Smooth muscle cell (in vitro differentiated cells): ENCODE measurements around the gene CAMKMT. TPM values are rescaled to one million over a fixed set of nuclear protein-coding genes. Genes with fewer than 3 reads are reported as not detected.

Experiments used
- DNase-seq: peaks from one replicate; lab custom pipeline; 2025; ENCODE audit not compliant: unreplicated experiment; lab: John Stamatoyannopoulos, UW
- H2AFZ ChIP-seq: fragments of 200-600 bp; sonication (generic); 2 replicates; pipeline ENCODE4 v1.6.0; 2016; ENCODE audit warnings: antibody characterized with exemption, low read depth, mild to moderate bottlenecking
- H3F3A ChIP-seq: fragments of 200-600 bp; sonication (generic); 2 replicates; pipeline ENCODE4 v1.6.0; 2017; ENCODE audit warnings: antibody characterized with exemption, low read depth
- H3K27ac ChIP-seq: fragments of 200-600 bp; sonication (generic); 2 replicates; pipeline ENCODE4 v1.5.1; 2016; ENCODE audit warnings: low read depth, mild to moderate bottlenecking
- H3K27me3 ChIP-seq: fragments of 200-600 bp; sonication (generic); 2 replicates; pipeline ENCODE4 v1.6.1; 2016; ENCODE audit warnings: low read depth, mild to moderate bottlenecking
- H3K36me3 ChIP-seq: fragments of 200-600 bp; sonication (generic); 2 replicates; pipeline ENCODE4 v1.5.1; 2016; ENCODE audit warnings: low read depth
- H3K4me1 ChIP-seq: fragments of 200-600 bp; sonication (generic); 2 replicates; pipeline ENCODE4 v1.5.1; 2016; ENCODE audit warnings: low read depth
- H3K4me2 ChIP-seq: fragments of 200-600 bp; sonication (generic); 2 replicates; pipeline ENCODE4 v1.6.0; 2016; ENCODE audit warnings: mild to moderate bottlenecking
- H3K4me3 ChIP-seq: fragments of 200-600 bp; sonication (generic); 2 replicates; pipeline ENCODE4 v1.5.1; 2016; ENCODE audit warnings: mild to moderate bottlenecking
- H3K79me2 ChIP-seq: fragments of 200-600 bp; sonication (generic); 2 replicates; pipeline ENCODE4 v1.6.0; 2016; ENCODE audit warnings: low read depth, mild to moderate bottlenecking
- H3K9ac ChIP-seq: fragments of 200-600 bp; sonication (generic); 2 replicates; pipeline ENCODE4 v1.6.0; 2016; ENCODE audit warnings: low read depth
- H3K9me3 ChIP-seq: fragments of 200-600 bp; sonication (generic); replicated peaks from 2 replicates; pipeline ENCODE4 v1.5.1; 2016; ENCODE audit warnings: low read depth
- H4K20me1 ChIP-seq: fragments of 200-600 bp; sonication (generic); 2 replicates; pipeline ENCODE4 v1.6.0; 2016; ENCODE audit warnings: low read depth
- WGBS: methylation state at CpG from one replicate; pipeline ENCODE4 v1.1.7; 2016; ENCODE audit warnings: low lambda C conversion rate; 5-methylcytosine and 5-hydroxymethylcytosine counted together
- polyA plus RNA-seq: library from polyadenylated mRNA; unstranded; fragments of >200 nt; fragmentation: Nextera tagmentation; extraction: Ambion mirVana; gene quantifications from 2 replicates; pipeline ENCODE4 v1.2.1, GENCODE V29; 2016
- total RNA-seq: library from RNA; depleted of rRNA; stranded (reverse); fragments of >200 nt; gene quantifications from 2 replicates; pipeline ENCODE4 v1.2.3, GENCODE V29; 2014
- TF ChIP-seq, protein P1 (sequence below): fragments of 200-600 bp; sonication (generic); IDR thresholded peaks from 2 replicates; pipeline ENCODE4 v1.5.1; 2017; ENCODE audit warnings: borderline replicate concordance, mild to moderate bottlenecking, antibody characterized with exemption; ENCODE audit not compliant: insufficient read depth, poor library complexity, severe bottlenecking

The CAMKMT gene
- total and polyA plus RNA-seq, 2 experiments from 2014 or later = 7.2 to 7.6 TPM

DNA sequence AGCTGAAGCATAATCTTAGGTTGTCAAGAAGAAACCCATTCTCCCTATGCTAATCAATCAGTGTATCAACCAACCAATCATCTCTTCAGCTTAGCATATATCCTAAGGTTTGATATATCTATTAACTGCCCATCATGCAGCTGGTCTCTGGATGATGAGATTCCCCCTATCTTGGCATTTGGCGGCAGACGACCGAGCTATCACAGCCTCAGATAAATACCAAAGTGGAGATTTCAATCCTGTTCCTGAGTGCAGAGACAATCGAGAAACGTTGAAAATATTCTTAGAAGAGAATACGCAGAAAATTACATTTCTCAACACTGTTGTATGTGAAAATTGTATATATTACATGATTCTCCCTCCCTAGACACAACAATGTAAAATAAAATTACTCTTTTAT is 320.7 kb downstream of the CAMKMT start:
- no peak for DNase-seq
- no peak overlapping the region for H3K9ac ChIP-seq
- H3K4me2 ChIP-seq = no peak overlapping the region
- H3F3A ChIP-seq = no peaks in the 10 kb centered on the region
- no peak overlapping the region for H2AFZ ChIP-seq
- no peak overlapping the region for H3K4me3 ChIP-seq
- peaks cover 29% of the 10 kb centered on the region for H3K4me1 ChIP-seq
- H3K27me3 ChIP-seq = peaks cover 11% of the 10 kb centered on the region
- no peaks in the 10 kb centered on the region for H3K79me2 ChIP-seq
- H3K36me3 ChIP-seq = no peaks in the 10 kb centered on the region
- no peaks in the 10 kb centered on the region for H4K20me1 ChIP-seq
- H3K9me3 ChIP-seq = no peaks in the 10 kb centered on the region
- WGBS = 84% methylated on average over 6 of the region's 6 CpGs
- TF ChIP-seq, protein P1, sequence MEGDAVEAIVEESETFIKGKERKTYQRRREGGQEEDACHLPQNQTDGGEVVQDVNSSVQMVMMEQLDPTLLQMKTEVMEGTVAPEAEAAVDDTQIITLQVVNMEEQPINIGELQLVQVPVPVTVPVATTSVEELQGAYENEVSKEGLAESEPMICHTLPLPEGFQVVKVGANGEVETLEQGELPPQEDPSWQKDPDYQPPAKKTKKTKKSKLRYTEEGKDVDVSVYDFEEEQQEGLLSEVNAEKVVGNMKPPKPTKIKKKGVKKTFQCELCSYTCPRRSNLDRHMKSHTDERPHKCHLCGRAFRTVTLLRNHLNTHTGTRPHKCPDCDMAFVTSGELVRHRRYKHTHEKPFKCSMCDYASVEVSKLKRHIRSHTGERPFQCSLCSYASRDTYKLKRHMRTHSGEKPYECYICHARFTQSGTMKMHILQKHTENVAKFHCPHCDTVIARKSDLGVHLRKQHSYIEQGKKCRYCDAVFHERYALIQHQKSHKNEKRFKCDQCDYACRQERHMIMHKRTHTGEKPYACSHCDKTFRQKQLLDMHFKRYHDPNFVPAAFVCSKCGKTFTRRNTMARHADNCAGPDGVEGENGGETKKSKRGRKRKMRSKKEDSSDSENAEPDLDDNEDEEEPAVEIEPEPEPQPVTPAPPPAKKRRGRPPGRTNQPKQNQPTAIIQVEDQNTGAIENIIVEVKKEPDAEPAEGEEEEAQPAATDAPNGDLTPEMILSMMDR = no peak
- H3K27ac ChIP-seq = no peak overlapping the region

- H3K9ac ChIP-seq = no peak overlapping the region
- H3K4me2 ChIP-seq = no peak overlapping the region
- no peak for DNase-seq
- no peaks in the 10 kb centered on the region for H3K79me2 ChIP-seq
- TF ChIP-seq, protein P1 = no peak
- no peak overlapping the region for H3K4me3 ChIP-seq
- no peak overlapping the region for H3K27ac ChIP-seq
- H3F3A ChIP-seq = no peaks in the 10 kb centered on the region
- no peaks in the 10 kb centered on the region for H3K9me3 ChIP-seq
- H3K36me3 ChIP-seq = no peaks in the 10 kb centered on the region
- H3K4me1 ChIP-seq = peaks cover 28% of the 10 kb centered on the region
- no peaks in the 10 kb centered on the region for H4K20me1 ChIP-seq
- peaks cover 6% of the 10 kb centered on the region for H3K27me3 ChIP-seq
- no peak overlapping the region for H2AFZ ChIP-seq
Observed at GRCh38 chr2:44684559-44684958, 322.8 kb downstream of the CAMKMT start.

DNA sequence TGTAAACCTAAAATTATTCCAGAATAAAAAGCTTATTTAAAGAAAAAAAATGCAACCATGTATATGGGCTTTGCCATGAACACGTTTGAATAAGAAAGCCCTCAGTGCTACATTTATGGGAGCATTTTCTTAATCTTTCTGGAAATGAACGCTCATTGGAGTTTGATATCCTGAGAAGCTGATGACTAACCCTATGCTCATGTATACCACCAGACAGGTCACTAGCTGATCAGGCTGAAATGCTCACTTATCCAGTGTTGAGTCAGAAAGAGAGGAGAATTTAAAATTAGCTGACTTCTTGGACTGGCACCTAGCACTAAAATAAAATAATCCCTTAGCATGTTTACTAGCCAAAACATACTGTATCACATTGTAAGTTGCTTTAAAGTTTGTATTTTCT is 324.8 kb downstream of the CAMKMT start:
- no peak overlapping the region for H3K9ac ChIP-seq
- H3K27me3 ChIP-seq = peaks cover 6% of the 10 kb centered on the region
- no peak overlapping the region for H3K27ac ChIP-seq
- H3F3A ChIP-seq = no peaks in the 10 kb centered on the region
- H3K36me3 ChIP-seq = no peaks in the 10 kb centered on the region
- H3K4me3 ChIP-seq = no peak overlapping the region
- H3K9me3 ChIP-seq = no peaks in the 10 kb centered on the region
- H2AFZ ChIP-seq = no peak overlapping the region
- H3K4me2 ChIP-seq = no peak overlapping the region
- H3K4me1 ChIP-seq = peaks cover 8% of the 10 kb centered on the region
- DNase-seq = no peak
- no peaks in the 10 kb centered on the region for H3K79me2 ChIP-seq
- TF ChIP-seq, protein P1 = no peak
- no peaks in the 10 kb centered on the region for H4K20me1 ChIP-seq
- WGBS = 51% methylated on average over 2 of the region's 2 CpGs

GRCh38 chr2:44687686-44688455 is 326.1 kb downstream of the CAMKMT start:
- no peak overlapping the region for H3K4me2 ChIP-seq
- H3K36me3 ChIP-seq = no peaks in the 10 kb centered on the region
- WGBS = 91% methylated on average over 5 of the region's 5 CpGs
- H3K9me3 ChIP-seq = no peaks in the 10 kb centered on the region
- no peak for DNase-seq
- TF ChIP-seq, protein P1 = no peak
- peaks cover 7% of the 10 kb centered on the region for H3K4me1 ChIP-seq
- no peak overlapping the region for H3K9ac ChIP-seq
- H3F3A ChIP-seq = no peaks in the 10 kb centered on the region
- H3K27ac ChIP-seq = no peak overlapping the region
- peaks cover 1% of the 10 kb centered on the region for H3K27me3 ChIP-seq
- no peak overlapping the region for H3K4me3 ChIP-seq
- H4K20me1 ChIP-seq = no peaks in the 10 kb centered on the region
- H3K79me2 ChIP-seq = no peaks in the 10 kb centered on the region
- no peak overlapping the region for H2AFZ ChIP-seq
